ENCODE measurements around the gene SCN3A.

Gene SCN3A

DNA sequence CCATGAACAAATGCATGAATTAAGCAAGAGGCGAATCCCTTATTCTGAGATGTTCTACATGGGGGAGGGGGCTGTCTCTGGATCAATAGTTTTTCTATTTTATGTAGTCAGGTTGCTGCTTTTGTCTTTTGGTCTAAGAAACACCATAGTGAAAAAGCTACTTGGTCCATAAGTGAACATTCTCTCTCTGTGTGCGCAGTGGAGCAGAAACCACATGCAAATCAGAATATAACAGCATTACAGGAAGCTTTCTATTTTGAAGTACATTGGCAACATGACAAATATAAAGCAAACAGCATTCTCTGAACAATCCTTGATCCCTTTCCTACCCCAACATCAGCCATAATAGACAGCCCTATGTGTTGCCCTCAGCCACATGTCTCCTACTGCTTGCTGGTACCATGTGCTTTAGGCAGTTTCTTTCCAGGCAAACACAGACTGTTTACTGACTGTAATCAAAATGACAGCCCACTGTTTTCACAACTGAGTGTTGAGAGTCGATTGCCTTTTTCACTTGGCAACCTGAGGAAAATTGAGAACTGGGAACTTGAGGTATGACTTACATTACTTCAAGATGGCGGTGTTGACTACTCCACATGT, 10.6 kb downstream of the SCN3A start:
- DNase-seq, result no peak

DNA sequence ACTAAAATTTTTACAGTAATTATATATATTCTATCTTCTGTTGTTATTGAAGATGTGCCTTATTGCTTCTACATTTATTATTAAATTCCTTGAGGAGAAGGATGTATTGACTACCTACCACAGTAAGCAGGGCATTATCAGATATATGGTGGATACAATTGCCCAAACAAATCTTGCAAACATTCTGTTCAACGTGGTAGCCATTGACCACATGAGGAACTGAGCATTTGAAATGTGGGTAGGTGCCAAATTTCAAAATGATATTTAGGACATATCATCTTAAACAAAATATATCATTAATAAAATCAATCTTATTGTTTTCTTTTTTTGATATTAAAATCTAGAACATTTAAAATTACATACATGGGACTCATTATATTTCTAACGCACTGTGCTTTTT, 11.1 kb downstream of the SCN3A start:
- in situ Hi-C loops (cut with MboI; ENCODE audit: low pct_unique_long_range_greater_than_20kb, low sequenced_read_pairs), result no loop called here
- no peak for DNase-seq

More for the DNA sequence above, 10.6 kb downstream of the SCN3A start:
- in situ Hi-C loops (cut with MboI; ENCODE audit: low pct_unique_long_range_greater_than_20kb, low sequenced_read_pairs), result no loop called here

DNA sequence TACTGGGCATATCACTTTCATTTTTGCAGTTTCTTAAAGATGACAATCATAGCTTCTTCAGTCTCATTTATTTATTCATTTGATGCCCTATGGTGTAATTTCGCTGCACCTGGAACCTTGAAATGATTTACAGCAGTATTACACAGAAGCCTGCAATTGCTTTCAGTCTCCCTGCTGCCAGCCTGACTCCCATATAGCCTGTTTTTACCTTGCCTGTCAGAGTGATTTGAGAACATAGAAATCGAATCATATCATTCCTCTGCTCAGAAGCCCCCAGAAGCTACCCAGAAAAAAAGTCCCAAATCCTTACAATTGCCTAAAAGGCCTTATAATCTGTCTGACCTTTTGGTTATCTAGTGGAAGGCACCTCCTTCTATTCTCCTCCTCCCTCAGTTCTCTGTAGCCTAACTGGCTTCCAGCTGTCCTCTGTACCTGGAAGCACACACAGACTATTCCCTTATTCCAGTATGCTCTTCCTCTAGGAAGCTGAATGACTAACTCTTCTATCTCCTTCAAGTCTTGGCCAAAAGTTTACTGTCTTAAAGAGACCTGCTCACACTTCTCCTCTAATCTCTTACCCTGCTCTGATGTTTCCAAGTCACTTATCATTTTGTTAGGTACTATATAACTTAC, 12.6 kb downstream of the SCN3A start:
- DNase-seq, result no peak
- in situ Hi-C loops (cut with MboI; ENCODE audit: low pct_unique_long_range_greater_than_20kb, low sequenced_read_pairs), result no loop called here

DNA sequence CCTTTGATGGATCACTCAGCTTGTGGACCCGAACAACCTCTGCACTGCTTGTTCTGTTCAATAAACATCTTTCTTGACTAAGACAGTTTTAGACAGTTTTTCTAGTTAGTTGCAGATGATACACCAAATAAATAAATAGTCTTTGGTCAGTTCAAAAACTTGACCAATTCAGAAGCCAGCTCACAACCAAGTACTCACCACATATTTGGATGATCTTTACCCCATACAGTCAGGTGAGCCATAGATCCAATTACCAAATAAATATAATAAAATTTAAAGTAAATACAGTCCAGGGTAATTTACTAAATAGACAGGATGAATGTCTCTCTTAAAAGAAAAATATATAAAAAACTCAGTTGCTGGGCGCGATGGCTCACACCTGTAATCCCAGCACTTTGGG, 18.2 kb downstream of the SCN3A start:
- no peak for DNase-seq
- in situ Hi-C loops (cut with MboI; ENCODE audit: low pct_unique_long_range_greater_than_20kb, low sequenced_read_pairs), result no loop called here

DNA sequence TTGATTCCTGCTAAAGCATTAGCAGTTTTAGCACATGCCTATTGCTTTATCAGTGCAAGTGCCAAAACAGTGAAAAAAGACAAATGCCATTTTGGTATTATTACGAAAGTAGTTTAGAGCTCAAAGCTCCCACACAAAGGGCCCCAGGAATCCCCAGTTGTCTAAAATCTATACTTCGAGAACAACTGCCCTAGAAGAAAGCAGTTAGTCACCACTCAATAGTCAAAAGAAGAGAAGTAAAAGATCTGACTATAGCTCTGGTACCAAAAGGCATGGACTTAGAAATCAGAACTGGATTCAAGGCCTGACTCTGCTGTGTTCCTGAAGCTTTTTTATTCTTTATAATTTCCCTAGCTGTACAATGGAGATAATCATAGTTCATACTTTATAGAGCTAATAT, 21.8 kb downstream of the SCN3A start:
- in situ Hi-C loops (cut with MboI; ENCODE audit: low pct_unique_long_range_greater_than_20kb, low sequenced_read_pairs), result no loop called here
- DNase-seq, result no peak

DNA sequence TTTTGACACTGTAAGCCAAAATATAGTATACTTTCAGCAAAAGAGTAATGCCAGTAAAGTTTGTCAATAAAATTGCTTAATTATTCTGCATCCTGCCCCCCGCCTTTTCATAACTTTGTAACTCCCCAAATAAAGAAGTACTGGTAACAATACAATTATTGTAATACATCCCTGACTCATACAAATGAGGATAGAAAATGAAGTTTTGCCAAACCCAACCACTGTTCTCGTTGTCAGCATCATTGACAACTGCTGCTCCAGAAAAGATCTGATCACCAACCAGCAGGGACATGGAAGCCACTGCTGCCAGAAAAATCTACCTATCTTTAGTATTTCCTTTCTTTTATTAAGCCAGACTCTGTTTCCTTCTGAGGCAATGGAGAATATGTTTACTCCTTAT, 27.1 kb downstream of the SCN3A start:
- no peak for DNase-seq
- in situ Hi-C loops (cut with MboI; ENCODE audit: low pct_unique_long_range_greater_than_20kb, low sequenced_read_pairs), result no loop called here

DNA sequence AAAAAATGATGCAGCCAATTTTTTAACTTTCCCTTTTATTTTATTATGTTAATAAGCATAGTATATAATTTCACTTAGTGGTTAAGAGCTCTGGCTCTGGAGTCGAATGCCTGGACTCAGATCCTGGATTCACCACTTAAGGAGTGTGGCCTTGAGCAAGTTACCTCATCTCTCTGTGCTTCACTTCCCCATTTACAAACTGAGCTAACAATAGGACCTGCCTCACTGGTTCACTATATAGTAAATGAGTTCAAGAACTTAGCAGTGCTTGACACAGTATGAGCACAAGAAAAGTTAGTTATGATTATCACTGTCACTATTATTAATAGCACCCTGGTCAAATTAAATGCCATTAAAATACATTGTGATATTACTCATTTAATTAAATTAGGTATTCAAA, 30.6 kb downstream of the SCN3A start:
- in situ Hi-C loops (cut with MboI; ENCODE audit: low pct_unique_long_range_greater_than_20kb, low sequenced_read_pairs), result no loop called here
- DNase-seq, result no peak

DNA sequence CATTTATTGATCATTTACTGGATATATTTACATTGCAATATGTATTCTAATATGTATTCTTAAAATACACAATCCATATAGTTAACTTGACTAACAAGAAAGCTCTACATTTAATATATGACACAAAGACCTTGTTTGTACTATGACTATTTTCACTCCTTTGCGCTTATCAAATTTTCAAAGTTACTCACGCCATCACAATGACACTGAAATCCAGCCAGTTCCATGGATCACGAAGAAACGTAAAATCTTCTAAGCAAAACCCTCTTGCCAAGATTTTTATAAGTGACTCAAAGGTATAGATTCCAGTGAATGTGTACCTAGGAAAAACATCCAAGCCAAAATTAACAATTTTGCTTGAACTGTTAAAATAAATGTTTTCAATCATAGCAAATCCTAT, 39.6 kb downstream of the SCN3A start:
- in situ Hi-C loops (cut with MboI; ENCODE audit: low pct_unique_long_range_greater_than_20kb, low sequenced_read_pairs), result no loop called here
- DNase-seq, result no peak

DNA sequence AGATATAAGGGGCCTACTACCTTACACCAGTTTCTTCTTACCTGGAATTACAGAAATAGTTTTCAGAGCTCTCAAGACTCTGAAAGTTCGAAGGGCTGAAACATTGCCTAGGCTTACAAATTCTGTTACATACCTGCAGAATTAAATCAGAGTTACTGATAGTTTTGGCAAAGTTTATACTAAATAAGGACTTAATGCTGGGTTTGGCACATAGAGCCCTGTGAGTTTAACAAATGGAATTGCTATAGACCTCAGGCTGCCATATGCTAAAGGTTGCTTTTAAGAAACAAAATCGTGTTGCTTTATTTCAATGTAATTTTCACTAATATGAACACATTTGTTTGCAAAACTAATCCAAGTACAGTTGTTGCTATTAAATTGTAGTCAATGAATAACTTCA, 40.1 kb downstream of the SCN3A start:
- in situ Hi-C loops (cut with MboI; ENCODE audit: low pct_unique_long_range_greater_than_20kb, low sequenced_read_pairs), result no loop called here
- no peak for DNase-seq

DNA sequence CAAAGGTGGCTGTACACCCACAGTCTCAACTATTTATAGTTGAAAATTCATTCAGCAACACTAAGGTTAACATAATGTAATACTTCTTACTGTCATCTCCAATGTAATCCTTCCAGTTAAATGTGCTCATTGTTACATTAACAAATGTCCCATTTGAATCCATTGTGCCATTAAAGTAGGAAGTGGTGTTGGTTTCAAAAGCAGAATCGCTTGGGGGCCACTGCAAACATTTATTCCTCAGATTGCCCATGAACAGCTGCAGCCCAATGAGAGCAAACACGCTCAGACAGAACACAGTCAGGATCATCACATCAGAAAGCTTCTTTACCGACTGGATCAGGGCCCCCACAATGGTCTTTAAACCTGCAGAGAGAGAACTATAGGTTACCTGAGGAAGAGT, 41.4 kb downstream of the SCN3A start:
- DNase-seq, result no peak
- in situ Hi-C loops (cut with MboI; ENCODE audit: low pct_unique_long_range_greater_than_20kb, low sequenced_read_pairs), result no loop called here

DNA sequence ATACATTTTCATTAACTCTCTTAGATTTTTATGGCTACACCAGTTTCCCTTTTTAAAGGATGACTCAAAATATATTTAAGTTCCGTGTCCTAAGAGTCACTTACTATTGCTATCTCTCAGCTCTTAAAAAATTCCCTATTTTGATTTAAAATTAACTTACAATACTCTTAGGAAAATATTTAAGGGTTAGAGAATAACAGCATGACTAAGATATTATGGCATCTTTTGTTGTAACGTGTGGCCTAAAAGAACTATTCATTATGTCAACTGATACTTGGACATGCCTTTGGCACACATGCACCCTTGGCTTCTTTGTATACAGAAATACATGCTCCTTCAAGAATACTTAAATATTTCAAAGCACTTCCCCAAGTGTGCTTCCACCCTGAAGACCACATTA, 42.3 kb downstream of the SCN3A start:
- in situ Hi-C loops (cut with MboI; ENCODE audit: low pct_unique_long_range_greater_than_20kb, low sequenced_read_pairs), result no loop called here
- no peak for DNase-seq

DNA sequence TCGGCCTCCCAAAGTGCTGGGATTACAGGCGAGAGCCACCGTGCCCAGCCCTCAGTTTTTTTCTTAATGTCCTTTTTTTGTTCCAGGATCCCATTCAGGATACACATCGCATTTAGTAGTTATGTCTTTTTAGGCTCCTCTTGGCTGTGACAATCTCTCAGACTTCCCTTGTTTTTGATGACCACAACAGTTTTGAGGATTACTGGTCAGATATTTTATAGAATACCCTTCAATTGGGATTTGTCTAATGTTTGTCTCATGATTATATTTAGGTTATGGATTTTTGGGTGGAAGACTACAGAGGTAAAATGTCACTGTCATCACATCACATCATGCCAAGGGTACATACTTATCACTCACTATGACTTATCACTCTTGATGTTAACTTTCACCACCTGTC, 46.7 kb downstream of the SCN3A start:
- no peak for DNase-seq
- in situ Hi-C loops (cut with MboI; ENCODE audit: low pct_unique_long_range_greater_than_20kb, low sequenced_read_pairs), result no loop called here

DNA sequence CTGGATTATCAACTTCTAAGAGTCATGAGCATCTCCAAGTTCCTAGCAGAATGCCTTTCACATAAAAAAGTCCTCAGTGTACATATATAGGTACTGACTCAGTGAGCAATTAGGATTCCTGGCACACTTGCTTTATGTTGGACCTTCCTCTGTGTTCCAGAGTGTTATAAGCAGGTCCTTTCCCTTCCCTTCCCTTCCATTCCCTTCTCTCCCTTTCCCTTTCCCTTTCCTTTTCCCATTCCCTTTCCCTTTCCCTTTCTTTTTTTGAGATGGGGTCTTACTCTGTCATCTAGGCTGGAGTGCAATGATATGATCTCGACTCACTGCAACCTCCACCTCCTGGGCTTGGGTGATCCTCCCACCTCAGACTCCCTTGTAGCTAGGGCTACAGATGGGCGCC, 48.7 kb downstream of the SCN3A start:
- no peak for DNase-seq
- in situ Hi-C loops (cut with MboI; ENCODE audit: low pct_unique_long_range_greater_than_20kb, low sequenced_read_pairs), result no loop called here

DNA sequence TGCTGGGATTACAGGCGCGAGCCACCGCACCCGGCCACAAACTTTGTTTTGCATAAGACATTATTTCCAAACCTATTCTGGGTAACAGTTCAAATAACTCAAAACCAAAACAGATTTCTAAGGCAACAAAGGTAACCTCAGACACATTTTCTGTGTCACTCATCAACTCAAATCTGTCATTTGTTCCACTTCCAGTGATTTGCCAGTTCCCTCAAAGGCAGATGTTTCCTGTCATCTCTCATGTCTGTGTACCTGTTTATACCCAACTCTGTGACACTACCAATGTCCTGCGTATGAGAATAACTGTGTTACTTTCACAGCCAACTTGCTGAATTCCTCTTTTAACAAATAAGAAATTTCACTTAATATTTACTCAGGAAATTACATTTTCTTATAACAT, 54.4 kb downstream of the SCN3A start:
- in situ Hi-C loops (cut with MboI; ENCODE audit: low pct_unique_long_range_greater_than_20kb, low sequenced_read_pairs), result no loop called here
- no peak for DNase-seq

DNA sequence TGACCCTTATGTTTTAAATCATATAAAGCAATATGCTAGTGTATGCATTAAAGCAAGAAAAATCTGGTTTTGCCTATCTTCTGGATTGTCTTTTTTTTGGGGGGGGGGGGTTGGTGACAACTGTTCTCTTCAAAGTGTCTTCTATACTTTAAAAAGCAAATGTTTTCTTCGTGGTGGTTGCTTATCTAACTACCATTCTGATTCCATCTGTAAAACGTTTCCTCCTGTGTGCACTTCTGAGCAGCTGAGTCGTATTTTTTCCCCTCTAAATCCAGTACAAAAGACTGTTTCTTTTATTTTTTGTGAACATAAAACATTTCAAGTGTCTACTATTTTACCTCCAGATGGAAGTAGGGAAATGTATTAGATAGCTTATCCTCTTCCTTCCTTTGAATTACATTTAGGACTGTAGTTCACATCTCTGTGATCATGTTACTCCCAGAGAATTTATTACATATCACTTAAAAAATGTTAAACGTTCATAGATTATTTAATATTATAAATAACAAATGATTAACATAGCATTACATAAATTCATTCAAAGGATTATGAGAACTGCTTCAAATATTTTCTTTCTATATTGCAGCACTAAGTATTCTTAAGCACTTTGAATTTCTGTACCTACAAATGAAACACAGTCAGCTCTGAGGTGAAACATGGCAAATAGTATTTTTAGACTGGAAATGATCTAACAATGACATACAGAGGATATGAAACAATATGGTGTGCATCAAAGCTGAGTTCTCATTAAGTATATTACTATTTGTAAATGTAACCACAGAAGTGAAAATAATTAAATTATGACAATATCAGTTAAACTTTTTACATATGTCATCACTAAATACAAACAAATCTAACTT, 56.4 kb downstream of the SCN3A start:
- DNase-seq, result no peak
- in situ Hi-C loops (cut with MboI; ENCODE audit: low pct_unique_long_range_greater_than_20kb, low sequenced_read_pairs), result no loop called here

DNA sequence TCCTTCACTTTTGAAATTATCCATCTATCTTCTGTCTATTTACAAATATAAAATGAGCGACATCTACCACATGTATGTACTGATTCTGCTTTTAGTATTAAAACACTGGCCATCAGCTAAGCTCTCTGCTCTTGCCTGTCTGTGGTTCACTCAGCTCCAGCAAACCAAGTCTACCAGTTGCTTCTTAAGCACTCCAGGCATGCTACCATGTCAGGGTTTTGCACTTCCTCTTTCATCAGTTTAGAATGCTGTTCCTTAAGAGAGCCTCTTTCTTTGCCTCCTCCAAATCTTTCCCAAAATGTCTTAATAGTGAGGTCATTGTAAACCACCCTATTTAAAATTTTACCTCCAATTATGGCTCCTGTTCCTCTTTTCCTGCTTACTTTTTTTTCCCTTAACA, 59.5 kb downstream of the SCN3A start:
- in situ Hi-C loops (cut with MboI; ENCODE audit: low pct_unique_long_range_greater_than_20kb, low sequenced_read_pairs), result no loop called here
- peak; percentile 1 for DNase-seq

DNA sequence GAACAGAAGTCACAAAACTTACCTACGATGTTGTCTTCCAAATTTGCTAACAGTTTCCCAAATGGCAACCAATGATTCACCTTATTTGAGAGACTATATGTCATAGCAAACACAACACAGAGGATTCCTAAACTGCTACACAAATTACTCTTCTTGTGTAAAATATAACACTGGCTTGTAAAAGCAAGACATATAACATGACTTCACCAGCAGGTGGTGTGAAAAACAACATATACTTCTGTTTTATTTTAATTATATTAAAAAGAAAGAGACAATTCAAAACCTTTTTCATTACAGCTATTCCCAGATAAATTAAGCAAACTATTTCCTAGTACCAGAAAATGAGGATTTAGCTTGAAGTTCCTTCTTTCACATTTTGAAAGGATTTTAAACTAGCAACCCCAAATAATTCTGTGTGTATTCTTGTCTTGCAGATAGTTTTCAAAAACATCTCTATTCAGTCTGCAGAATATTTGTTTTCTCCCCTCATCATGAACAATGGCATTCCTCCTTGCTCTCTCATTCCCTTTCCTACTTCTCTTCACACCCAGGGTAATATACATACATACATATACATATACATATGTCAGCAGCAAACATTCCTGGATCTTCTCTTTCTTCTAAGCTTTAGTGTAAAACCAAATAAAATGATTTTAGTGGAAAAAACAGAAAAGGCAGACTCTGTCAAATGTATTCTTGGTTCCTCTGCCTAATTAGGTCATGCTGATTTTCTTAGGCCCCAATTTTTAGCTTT, 62.1 kb downstream of the SCN3A start:
- in situ Hi-C loops (cut with MboI; ENCODE audit: low pct_unique_long_range_greater_than_20kb, low sequenced_read_pairs), result no loop called here
- DNase-seq, result no peak

DNA sequence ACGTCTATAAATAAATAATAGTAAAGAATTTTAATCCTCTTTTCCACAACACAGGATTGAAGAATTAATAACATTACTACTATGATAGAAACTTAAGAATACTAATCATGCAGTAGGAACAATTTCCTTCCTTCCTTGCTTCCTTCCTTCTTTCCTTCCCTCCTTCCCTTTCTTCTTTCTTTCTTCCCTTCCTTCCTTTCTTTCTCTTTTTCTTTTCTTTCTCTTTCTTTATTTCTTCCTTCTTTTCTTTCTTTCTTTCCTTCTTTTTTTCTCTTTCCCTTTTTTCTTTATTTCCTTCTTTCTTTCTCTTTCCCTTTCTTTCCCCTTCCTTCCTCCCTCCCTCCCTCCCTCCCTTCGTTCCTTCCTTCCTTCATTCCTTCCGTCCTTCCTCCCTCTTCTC, 77.6 kb downstream of the SCN3A start:
- in situ Hi-C loops (cut with MboI; ENCODE audit: low pct_unique_long_range_greater_than_20kb, low sequenced_read_pairs), result no loop called here
- DNase-seq, result no peak

DNA sequence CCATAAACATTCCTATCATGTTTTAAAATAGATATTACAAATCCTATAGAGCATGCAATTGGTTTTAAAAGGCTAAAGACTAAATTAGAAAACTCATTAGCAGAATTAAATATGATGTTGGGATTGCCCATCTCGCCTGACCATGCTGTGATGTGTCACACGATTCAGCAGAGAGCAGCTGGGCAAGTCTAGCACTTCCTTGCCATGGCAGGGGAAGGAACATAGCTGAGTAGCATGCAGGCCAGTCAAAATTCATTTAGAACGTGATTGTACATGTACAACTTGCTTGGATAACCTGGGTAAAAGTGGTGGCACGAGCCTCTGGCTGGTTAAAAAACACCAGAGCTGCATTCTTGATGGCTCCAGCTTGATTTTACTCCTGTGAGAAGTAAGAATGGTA, 81.3 kb downstream of the SCN3A start:
- in situ Hi-C loops (cut with MboI; ENCODE audit: low pct_unique_long_range_greater_than_20kb, low sequenced_read_pairs), result no loop called here
- no peak for DNase-seq

All from KBM-7 (cell line).